Rectal smooth muscle tissue (tissue), 1 donor: Measurements from ENCODE around the gene ITGA5.
A peak's percentile ranks its signal among the peaks of the same experiment; 100 is the strongest.

Experiments
- H3K27ac ChIP-seq: one replicate; pipeline ENCODE4 v1.7.0; 2013; ENCODE audit warnings: low read depth, low read length, inconsistent platforms
- H3K27me3 ChIP-seq: one replicate; pipeline ENCODE4 v1.7.0; 2013; ENCODE audit warnings: low read length; ENCODE audit not compliant: control insufficient read depth, insufficient read depth
- H3K36me3 ChIP-seq: one replicate; pipeline ENCODE4 v1.7.0; 2013; ENCODE audit warnings: low read length; ENCODE audit not compliant: control insufficient read depth, insufficient read depth
- H3K4me1 ChIP-seq: one replicate; pipeline ENCODE4 v1.7.0; 2013; ENCODE audit warnings: low read length; ENCODE audit not compliant: control insufficient read depth, insufficient read depth
- H3K4me3 ChIP-seq: one replicate; pipeline ENCODE4 v1.7.0; 2013; ENCODE audit warnings: low read length
- H3K9ac ChIP-seq: one replicate; pipeline ENCODE4 v1.7.0; 2013; ENCODE audit warnings: low read length

The ITGA5 gene

DNA sequence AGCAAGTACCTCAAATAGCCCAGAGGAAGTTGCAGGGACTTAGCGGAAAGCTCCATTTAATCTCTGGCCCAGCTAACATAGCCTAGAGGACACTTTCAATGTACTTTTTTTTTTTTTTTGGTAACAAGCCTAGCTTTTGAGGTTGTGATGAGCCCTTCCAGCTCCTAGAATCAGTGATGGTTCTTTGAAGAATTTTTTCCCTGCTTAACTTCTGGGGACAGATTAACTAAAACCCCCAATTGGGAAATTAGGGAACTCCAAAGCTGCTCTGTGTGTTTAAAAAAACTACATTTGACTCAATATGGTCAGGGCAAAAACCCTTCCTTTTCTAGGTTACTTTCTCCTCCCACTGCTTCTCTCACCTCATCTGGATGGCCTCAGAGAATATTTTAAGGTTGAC is 23.9 kb upstream of the ITGA5 start:
- H3K9ac ChIP-seq = no peak overlapping the region

DNA sequence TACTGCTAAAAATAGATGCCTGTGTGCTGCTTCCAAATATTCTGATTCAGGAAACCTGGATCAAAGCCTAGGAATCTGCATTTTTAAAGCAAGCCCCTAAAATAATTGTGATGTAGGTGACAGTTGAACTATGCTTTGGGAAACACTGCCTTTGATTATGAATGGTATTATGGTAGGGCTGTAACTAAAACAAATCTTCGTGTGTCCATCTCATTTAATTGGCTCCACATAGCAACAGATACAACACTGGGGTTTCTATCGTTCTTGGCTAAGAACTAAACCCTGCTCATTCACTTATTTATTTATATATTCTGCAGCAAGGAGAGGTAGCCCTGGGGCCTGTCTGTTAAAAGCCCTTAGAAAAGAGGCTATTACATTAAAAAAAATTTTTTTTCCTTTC is 23.0 kb upstream of the ITGA5 start:
- Histone ChIP-seq H3K4me1 (peaks cover 19% of the 10 kb centered on the region), H3K27me3 (no peaks in the 10 kb centered on the region), H3K9ac (no peak overlapping the region), H3K36me3 (no peaks in the 10 kb centered on the region), H3K4me3 (no peak overlapping the region), H3K27ac (no peak overlapping the region)

More for the DNA sequence above, 23.9 kb upstream of the ITGA5 start:
- H3K4me1 ChIP-seq = peaks cover 19% of the 10 kb centered on the region
- no peaks in the 10 kb centered on the region for H3K27me3 ChIP-seq
- no peak overlapping the region for H3K4me3 ChIP-seq
- no peaks in the 10 kb centered on the region for H3K36me3 ChIP-seq
- no peak overlapping the region for H3K27ac ChIP-seq

DNA sequence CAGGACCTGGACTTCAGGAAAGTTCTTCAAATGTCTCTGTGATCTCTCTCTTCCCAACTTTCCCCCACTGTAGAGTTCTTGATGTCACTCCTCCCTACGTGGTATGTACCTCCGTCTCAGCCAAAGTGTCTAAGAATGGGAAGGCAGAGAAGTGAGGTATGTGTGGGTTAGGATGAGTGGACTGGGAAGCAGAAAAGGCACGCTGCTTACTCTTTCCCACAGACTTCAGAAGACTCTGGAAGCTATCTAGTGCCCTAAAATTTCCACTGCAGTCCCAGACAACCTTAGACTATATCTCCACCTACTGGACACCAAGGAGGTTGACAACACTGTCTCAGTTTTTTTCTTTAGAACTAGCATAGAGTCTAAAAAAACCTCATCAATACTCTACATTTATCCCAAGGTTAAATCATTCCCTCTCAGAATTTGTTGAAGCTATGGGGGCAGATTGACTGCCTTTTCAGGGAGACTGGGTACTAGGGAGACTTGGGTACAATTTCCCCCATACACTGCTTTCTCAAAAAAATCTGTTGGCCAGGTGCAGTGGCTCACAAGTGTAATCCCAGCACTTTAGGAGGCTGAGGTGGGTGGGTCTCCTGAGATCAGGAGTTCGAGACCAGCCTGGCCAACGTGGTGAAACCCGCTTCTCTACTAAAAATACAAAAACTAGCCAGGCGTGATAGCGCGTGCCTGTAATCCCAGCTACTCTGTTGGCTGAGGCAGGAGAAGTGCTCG is 20.6 kb upstream of the ITGA5 start:
- Histone ChIP-seq H3K9ac (no peak overlapping the region), H3K27ac (peak overlapping the region; percentile 35), H3K4me1 (peaks cover 21% of the 10 kb centered on the region), H3K36me3 (no peaks in the 10 kb centered on the region), H3K4me3 (no peak overlapping the region), H3K27me3 (no peaks in the 10 kb centered on the region)

DNA sequence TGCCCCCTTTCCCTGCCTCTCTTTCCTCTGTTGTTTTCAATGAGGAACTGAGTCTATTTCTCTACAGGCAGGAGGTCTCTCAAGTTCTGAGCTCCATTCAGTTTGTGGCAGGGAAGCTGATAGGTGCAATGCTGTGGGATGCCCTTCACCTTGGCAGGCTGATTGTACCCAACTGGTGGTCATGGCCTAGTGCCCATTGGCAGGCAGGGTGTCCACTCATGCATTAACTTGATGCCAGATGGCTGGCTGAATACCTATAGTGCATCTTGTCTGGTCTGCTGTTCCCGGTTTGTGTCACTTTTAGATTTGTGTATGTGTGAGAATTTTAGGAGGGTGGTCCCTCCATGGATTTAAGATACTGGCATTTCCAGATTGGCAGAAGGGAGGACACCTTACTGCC is 20.0 kb upstream of the ITGA5 start:
- Histone ChIP-seq H3K9ac (no peak overlapping the region), H3K27me3 (no peaks in the 10 kb centered on the region), H3K4me3 (no peak overlapping the region), H3K4me1 (peaks cover 21% of the 10 kb centered on the region), H3K36me3 (no peaks in the 10 kb centered on the region), H3K27ac (peak overlapping the region; percentile 35)

DNA sequence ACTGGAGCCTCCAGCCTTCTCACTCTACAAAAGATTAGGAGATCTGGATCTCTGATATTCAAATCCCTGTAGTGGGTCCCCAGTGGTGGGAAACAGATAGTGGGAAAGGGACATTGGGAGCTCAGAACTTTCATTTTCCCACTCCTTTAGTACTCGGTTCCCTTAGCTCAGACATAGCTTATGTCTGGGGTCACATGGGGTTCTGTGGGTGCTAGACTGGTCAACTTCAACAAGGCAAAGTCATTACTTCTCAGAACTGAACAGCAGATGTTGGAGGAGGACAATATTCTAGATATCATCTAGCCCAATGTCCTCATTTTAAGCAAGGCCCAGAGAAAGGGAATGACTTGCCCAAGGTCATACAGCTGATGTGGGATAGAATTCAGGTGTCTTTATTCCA is 19.5 kb upstream of the ITGA5 start:
- H3K4me3 ChIP-seq = no peak overlapping the region
- no peak overlapping the region for H3K9ac ChIP-seq
- no peaks in the 10 kb centered on the region for H3K36me3 ChIP-seq
- H3K4me1 ChIP-seq = peaks cover 21% of the 10 kb centered on the region
- no peaks in the 10 kb centered on the region for H3K27me3 ChIP-seq
- H3K27ac ChIP-seq = peak overlapping the region; percentile 35

DNA sequence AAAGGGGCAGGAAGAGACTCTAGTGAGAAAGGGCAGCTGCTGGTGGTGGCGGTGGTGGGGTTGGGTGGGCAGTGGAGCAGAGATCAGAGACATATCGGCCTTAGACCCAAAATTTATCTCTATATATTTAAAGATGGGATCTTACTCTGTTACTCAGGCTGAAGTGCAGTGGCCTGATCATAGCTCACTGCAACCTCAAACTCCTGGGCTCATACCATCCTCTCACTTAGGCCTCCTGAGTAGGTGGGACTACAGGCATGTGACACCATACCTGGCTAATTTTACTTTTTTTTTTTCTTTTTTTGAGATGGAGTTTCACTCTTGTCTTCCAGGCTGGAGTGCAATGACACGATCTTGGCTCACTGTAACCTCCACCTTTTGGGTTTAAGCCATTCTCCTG is 18.6 kb upstream of the ITGA5 start:
- no peak overlapping the region for H3K9ac ChIP-seq
- H3K4me3 ChIP-seq = no peak overlapping the region
- H3K27ac ChIP-seq = no peak overlapping the region
- no peaks in the 10 kb centered on the region for H3K27me3 ChIP-seq
- H3K36me3 ChIP-seq = no peaks in the 10 kb centered on the region
- H3K4me1 ChIP-seq = peaks cover 19% of the 10 kb centered on the region

DNA sequence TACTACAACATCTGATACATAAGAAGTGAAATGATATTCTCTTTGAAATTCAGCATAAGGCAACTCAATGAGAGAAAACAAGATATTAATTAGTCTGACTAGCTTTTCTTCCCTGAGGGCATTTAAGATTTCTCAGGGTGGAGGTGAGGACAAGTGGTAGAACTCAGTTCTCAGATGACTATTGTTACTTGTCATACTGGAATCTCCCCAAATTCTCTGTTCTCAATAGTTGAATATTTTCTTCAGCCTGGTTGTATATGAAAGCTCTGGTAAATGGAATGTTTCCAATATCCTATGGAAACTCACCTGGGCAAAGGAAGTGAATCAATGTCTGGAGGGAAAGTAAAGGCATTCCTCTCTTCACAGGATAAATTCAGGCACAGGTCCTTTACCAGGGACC is 18.2 kb upstream of the ITGA5 start:
- no peak overlapping the region for H3K9ac ChIP-seq
- no peaks in the 10 kb centered on the region for H3K27me3 ChIP-seq
- H3K27ac ChIP-seq = no peak overlapping the region
- peaks cover 19% of the 10 kb centered on the region for H3K4me1 ChIP-seq
- no peaks in the 10 kb centered on the region for H3K36me3 ChIP-seq
- no peak overlapping the region for H3K4me3 ChIP-seq

DNA sequence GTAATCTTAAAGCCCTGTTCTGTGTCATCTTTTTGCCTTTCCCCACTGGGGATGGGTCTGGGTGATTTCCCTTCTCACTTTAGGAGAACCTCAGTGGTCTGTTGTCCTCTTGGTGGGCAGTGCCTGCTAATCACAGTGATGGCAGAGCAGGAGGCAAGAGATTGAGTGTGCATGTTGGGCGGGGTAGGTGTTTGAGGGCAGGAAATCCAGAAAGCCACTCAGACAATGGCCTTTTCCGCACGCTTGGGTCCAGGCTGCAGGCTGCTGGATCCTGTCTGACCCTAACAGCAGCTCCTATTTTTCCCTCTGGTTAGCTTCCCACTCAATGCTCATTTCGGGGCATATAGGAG is 13.7 kb upstream of the ITGA5 start:
- peaks cover 37% of the 10 kb centered on the region for H3K4me1 ChIP-seq
- H3K27ac ChIP-seq = peak overlapping the region; percentile 79
- H3K9ac ChIP-seq = no peak overlapping the region
- H3K27me3 ChIP-seq = no peaks in the 10 kb centered on the region
- no peaks in the 10 kb centered on the region for H3K36me3 ChIP-seq
- no peak overlapping the region for H3K4me3 ChIP-seq

DNA sequence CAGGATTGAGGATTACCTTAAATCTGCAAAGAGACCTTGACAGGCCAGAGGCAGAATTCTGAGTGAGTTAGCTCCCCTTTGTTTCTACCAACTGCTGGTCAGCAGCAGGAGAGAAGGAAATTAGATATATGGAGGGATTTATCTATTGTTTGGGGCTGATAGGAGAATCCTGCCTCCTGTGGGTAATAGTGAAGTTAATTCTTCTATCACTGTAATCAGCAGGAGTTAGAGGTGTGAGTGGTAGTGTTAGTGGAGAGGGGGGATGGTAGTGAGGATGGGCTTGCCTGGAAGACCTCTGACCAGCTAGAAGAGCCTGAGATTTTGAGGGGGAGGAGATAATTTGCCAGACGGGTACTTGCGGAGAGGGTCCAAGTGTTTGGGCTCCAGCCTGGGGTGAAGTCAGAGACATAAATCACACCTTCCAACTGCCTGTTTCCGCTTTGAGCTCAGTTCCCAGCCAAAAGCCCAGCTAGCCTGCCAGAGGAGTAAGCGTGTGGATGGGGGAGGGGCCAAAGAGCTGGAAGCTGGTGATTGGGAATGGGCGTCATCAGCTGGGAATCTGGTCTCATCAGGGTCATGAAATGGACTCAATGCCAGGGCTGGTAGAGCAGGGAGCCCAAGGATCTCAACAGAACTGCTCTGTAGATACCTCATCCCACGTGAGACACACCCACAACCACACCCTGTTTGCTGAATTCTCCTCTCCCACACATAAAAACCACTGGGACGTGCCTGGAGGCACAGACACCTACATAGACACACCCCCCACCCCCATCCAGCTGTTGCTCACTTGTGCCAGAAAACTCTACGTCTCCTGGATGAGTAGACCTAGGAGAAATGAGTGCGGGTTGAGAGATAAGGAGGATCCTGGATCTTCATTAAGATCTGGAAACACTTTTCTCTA is 13.1 kb upstream of the ITGA5 start:
- peak overlapping the region; percentile 79 for H3K27ac ChIP-seq
- H3K4me3 ChIP-seq = peak overlapping the region; percentile 23
- peaks cover 43% of the 10 kb centered on the region for H3K4me1 ChIP-seq

DNA sequence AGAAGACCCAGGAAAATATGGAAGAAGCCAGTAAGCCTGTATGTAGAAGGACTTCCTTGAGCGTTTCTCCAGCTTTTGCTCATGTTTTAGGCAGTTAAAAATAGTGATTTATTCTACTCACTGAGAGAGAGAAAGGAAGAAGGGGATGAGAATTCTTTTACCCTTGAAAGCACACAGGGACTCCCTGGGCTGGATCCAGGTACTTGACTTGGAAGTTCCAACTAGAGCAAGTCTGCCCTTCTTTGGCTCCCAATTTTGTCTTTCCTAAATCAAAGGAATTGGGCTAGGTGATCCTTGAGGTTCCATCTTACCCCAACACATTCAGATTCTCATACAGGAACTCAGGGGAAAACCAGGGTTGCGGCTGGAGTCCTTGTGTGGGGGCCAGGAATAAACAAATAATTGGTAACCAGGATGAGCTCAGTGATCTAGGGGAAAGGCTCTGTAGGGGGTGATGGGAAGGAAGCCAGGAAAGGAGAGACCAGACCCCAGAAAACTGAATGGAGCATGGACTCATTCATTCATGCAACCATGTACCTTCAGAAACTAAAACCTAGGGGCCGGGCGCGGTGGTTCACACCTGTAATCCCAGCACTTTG is 11.5 kb upstream of the ITGA5 start:
- Histone ChIP-seq H3K4me1 (peaks cover 51% of the 10 kb centered on the region), H3K27ac (peak overlapping the region; percentile 92), H3K27me3 (no peaks in the 10 kb centered on the region), H3K36me3 (no peaks in the 10 kb centered on the region), H3K4me3 (peak overlapping the region; percentile 9), H3K9ac (no peak overlapping the region)

More for the DNA sequence above, 13.1 kb upstream of the ITGA5 start:
- no peaks in the 10 kb centered on the region for H3K27me3 ChIP-seq
- no peaks in the 10 kb centered on the region for H3K36me3 ChIP-seq
- H3K9ac ChIP-seq = no peak overlapping the region

DNA sequence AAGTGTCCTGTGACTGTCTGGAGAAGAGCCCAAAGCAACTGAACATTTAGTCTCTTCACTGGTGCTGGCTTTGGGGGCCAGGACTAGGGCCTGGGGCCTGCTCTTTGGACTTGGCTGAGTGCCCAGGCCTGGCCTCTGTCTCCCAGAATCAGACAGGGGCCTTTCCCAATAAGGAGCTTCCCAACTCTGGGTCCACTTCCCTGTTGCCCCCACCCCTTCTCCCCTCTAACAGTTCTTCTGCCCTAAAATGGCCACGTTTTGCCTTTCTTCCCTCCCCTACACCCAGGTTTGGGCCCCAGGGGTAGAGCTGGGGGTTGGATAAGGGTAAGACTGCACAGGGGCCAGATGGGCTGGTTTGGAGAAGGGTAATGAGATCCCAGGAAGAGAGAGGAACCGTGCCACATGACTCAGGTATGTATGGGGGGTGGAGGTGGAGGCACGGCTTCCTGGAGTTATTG is 10.0 kb upstream of the ITGA5 start:
- no peak overlapping the region for H3K4me3 ChIP-seq
- peaks cover 56% of the 10 kb centered on the region for H3K4me1 ChIP-seq
- H3K27me3 ChIP-seq = no peaks in the 10 kb centered on the region
- H3K27ac ChIP-seq = peak overlapping the region; percentile 92
- no peaks in the 10 kb centered on the region for H3K36me3 ChIP-seq
- H3K9ac ChIP-seq = no peak overlapping the region
